NCI-H524 treated with DMSO at 0.1 percent for 48 hours (cell line): ENCODE measurements around the gene ZCCHC7.
"Not testable (repeated sequence)": the region's sequence is repeated elsewhere in the genome, so short reads cannot be mapped to it uniquely, and the experiment has no call there.

Experiments
- DNase-seq: peaks from one replicate; lab custom pipeline; 2025; lab: John Stamatoyannopoulos, UW

Gene ZCCHC7

GRCh38 chr9:37373621-37374020, 253.2 kb downstream of the ZCCHC7 start:
- no peak for DNase-seq

- DNase-seq: no peak
These were observed 254.5 kb downstream of the ZCCHC7 start for GRCh38 chr9:37374892-37375291.

- DNase-seq: no peak
These were observed 257.6 kb downstream of the ZCCHC7 start for GRCh38 chr9:37377688-37378612.

- DNase-seq: no peak
These were observed 258.2 kb downstream of the ZCCHC7 start for GRCh38 chr9:37378613-37379004.

- no peak for DNase-seq
These were observed 259.5 kb downstream of the ZCCHC7 start for GRCh38 chr9:37379835-37380234.

DNA sequence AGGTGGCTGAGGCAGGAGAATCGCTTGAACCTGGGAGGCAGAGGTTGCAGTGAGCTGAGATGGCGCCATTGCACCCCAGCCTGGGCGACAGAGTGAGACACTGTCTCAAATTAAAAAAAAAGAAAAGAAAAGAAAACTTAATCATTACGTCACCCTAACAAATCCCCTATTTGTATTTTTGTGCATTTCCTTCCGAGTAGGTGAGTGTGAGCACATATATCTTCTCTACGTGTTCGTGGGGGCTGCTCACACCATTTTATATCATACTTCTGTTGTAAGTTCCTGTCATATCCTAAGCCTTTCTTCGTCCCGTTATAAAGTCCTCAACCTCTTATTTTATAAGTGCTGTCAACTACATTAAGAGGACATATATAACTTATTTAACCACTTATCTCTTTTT, 260.2 kb downstream of the ZCCHC7 start:
- DNase-seq: no peak

GRCh38 chr9:37381094-37381741, 260.8 kb downstream of the ZCCHC7 start:
- DNase-seq: no peak

DNA sequence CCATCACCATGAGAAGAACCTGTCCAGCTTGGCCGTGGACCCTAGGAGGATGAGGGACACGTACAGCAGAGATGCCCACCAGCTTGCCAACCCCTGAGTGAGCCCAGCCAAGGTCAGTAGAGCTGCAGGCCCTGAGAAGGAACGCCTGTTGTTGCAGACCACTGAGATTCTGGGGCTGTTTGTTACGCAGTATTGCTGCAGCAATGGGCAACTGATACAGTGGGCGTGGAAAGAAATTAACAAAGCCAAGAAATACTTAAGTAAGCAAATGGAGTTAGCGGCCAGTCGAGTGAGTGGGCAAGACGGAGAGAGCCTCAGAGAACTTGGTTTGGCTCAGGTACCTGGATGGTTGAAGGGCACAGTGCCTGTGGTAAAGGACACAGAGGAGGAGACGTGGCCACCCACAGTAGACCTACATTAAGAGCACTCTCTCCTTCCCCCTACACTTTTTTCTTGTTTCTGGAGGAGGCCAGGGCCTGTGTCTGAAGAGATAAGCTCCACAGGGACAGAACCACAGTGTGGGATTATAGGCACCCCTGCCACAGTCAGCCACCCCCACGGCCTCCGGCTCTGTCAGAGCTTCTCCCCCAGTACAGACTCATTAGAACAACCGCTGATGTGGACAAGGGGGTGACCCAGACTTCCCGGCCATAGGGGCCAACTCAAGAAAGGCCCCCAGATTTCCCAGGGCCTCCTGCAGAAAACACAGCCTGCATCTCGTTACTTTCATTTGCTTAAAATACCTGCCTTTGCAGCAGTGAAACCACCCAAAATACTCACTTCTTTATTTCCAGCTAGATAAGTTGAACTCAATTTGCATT, 262.0 kb downstream of the ZCCHC7 start:
- DNase-seq: no peak

DNA sequence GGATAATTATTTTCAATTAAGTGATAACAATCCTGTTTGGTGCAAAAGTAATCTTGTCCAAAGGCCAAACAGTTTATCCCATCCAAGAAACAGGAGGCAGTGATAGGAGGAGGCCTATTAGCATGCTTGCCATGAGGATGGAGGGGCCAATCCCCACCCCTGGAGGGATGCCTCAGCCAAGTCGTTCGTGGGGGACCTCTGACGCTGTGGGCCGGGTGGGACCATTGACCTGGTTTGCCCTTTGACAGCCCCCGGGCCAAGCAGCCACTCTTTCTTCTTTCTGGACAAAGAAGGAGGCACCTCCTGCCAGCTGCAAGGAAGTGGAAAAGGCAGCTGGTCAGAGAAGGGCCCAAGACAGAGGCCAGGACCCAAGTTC, 262.6 kb downstream of the ZCCHC7 start:
- no peak for DNase-seq

GRCh38 chr9:37383393-37383792, 263.0 kb downstream of the ZCCHC7 start:
- DNase-seq: no peak

- DNase-seq: no peak
These were observed 263.7 kb downstream of the ZCCHC7 start for GRCh38 chr9:37383876-37384746.

DNA sequence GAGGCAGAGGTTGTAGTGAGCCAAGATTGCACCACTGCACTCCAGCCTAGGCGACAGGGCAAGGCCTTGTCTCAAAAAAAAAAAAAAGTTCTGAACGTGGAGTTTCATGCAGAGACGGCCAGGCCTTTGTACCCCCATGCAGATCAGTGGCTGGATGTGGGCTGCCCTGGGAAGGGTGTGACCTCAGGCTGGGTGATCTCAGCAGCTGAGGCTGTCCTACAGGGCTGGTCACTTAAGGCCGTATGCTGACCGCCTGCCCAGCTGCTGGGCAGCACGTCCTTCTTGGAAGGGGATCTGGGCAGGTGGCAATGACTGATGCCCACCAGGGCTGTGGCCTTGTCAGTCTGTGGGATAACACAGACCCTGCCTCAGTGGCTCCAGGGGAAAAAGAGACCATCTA, 264.9 kb downstream of the ZCCHC7 start:
- DNase-seq: no peak

DNA sequence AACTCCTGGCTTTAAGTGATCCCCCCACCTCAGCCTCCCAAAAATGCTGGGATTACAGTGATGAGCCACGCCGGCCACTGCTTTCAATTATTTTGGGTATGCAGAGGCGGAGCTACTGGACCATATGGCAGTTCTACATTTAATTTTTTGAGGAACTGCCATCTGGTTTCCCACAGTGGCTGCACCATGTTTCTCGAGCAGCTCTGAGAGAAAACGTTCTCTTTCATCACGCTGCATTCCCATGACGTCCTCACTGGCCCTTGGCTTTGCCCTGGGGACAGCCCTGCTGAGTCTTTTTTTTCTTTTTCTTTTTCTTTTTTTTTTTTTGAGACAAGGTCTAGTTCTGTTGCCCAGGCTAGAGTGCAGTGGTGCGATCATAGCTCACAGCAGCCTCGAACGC, 266.6 kb downstream of the ZCCHC7 start:
- DNase-seq: peak; percentile 15

DNA sequence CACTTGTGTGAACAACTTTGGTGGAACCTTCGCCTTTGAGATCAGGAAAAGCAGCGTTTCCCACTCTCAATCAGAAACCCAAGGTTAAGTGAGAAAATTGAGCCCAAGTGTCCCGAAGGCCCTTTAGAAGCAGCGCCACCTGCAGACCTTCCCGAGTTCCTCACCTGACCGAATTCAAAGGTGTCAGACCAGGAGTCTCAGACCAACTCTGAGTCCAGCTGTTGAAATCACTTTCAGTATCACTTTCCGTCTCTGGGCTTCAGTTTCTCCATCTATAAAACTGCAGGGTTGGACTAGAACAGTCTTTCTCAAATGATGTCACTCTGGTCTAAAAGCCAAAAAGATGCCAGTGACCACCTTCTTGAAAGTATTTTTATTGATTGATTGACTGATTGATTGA, 270.4 kb downstream of the ZCCHC7 start:
- DNase-seq: no peak

DNA sequence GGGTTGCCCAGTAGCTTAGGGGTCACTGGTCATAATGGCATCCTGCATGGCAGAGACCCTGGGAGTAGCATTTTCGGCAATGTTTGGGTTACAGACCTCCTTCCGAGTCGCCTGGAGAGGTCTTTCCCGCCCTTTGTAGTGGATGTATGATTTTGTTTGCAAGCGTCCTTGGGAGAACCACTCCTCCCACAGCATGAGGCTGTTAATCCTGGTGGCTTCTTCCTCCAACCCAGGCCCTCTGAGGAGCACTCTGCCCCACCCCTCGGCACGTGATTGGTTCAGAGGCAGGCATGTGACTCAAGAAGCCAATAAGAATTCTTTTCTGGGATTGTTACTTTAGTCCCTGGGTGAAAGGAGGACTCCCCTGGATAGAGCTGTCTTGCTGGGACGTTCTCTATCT, 271.9 kb downstream of the ZCCHC7 start:
- no peak for DNase-seq

DNA sequence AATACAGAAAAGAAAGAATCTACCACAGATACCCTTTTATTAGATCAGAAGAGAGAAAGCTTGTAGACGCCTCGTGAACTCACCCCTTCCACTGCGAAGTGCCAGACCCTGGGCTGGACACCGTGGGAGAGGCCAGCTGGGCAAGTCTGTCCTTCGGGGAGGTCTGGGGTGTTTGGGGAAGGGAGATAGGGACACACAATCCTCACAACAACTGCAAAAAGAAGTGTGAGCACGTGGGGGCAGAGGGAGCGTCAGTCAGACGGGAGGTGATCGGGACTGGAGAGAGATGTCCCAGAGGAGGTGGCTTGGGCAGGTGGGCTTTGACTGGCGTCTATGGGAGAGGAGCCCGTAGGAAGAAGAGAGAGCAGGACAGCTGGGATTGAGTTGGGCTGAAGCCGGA, 274.9 kb downstream of the ZCCHC7 start:
- no peak for DNase-seq

DNA sequence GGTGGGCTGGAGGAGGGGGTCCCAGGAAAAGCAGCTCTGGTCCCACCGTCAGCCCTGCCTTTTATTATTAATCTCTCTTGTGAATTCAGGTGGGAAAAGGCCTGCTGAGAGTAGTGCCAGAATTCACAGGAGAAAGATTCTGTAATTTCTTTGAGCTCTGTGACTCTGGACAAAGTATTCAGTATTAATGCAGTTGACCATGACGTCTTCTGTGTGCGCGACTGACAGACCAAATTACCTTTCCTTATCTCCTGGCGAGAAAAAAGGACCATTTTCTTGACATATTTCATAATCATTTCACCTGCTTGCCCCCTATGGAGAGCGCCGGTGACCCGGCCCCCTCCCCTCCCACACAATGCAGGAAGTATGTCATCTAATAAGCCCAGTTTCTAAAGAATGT, 275.3 kb downstream of the ZCCHC7 start:
- no peak for DNase-seq

DNA sequence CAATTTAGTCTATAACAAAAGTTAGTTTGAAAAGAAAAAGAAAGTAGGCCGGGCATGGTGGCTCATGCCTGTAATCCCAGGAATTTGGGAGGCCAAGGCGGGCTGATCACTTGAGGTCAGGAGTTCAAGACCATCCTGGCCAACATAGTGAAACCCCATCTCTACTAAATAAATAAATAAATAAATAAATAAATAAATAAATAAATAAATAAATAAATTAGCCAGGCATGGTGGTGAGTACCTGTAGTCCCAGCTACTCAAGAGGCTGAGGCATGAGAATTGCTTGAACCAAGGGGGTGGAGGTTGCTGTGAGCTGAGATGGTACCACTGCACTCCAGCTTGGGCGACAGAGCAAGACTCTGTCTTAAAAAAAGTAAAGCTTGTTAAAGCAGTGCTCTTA, 277.6 kb downstream of the ZCCHC7 start:
- DNase-seq: not testable (repeated sequence)

- no peak for DNase-seq
These were observed 278.2 kb downstream of the ZCCHC7 start for GRCh38 chr9:37398464-37399025.

GRCh38 chr9:37399336-37399735, 279.0 kb downstream of the ZCCHC7 start:
- DNase-seq: no peak

GRCh38 chr9:37404590-37404989, 284.2 kb downstream of the ZCCHC7 start:
- no peak for DNase-seq
